Measurements from ENCODE around the gene RARA.

GRCh38 chr17:40399185-40399584, 90.2 kb downstream of the RARA start:
- no peak for TF ChIP-seq POLR2A (IDR thresholded peaks at IDR 0.05; ENCODE audit: low read depth)
- TF ChIP-seq, protein P1, sequence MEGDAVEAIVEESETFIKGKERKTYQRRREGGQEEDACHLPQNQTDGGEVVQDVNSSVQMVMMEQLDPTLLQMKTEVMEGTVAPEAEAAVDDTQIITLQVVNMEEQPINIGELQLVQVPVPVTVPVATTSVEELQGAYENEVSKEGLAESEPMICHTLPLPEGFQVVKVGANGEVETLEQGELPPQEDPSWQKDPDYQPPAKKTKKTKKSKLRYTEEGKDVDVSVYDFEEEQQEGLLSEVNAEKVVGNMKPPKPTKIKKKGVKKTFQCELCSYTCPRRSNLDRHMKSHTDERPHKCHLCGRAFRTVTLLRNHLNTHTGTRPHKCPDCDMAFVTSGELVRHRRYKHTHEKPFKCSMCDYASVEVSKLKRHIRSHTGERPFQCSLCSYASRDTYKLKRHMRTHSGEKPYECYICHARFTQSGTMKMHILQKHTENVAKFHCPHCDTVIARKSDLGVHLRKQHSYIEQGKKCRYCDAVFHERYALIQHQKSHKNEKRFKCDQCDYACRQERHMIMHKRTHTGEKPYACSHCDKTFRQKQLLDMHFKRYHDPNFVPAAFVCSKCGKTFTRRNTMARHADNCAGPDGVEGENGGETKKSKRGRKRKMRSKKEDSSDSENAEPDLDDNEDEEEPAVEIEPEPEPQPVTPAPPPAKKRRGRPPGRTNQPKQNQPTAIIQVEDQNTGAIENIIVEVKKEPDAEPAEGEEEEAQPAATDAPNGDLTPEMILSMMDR (IDR thresholded peaks at IDR 0.05): peak; percentile 58 to 65 (median 62)
